GM21526 (cell line): ENCODE data around the gene LY6G6D.
"Not testable (repeated sequence)": the region's sequence is repeated elsewhere in the genome, so short reads cannot be mapped to it uniquely, and the experiment has no call there.

ENCODE experiments used
- ATAC-seq: cut with Tn5 transposase; IDR thresholded peaks from one replicate; pipeline ENCODE4 v1.9.1; 2021; ENCODE audit warnings: moderate library complexity; ENCODE audit not compliant: unreplicated experiment, low FRiP score

LY6G6D gene

GRCh38 chr6:31691564-31692108 lies 23.5 kb upstream of the LY6G6D start:
- ATAC-seq, result no peak

DNA sequence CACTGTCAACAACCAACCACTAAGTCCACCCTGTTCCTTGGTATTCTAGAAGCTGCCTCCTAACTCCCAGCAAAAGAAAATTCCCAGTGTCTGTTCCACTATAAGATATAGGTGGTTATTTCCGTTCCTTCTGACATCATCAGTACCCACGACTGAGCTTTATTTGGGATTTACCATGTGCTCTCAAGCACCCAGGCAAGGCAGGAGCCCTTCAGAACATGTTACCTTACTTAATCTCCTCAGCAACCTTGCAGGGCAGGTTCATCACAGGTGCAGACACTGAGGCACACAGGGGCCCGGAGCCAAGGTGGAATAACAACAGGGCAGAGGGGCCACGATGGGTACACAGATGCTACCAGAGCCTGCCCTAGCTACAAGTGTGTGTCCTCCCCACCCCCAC lies 22.8 kb upstream of the LY6G6D start:
- ATAC-seq, result no peak

GRCh38 chr6:31692886-31693285 lies 22.3 kb upstream of the LY6G6D start:
- no peak for ATAC-seq

GRCh38 chr6:31693535-31693934 lies 21.6 kb upstream of the LY6G6D start:
- no peak for ATAC-seq

- ATAC-seq, result no peak
Observed at GRCh38 chr6:31697555-31697954, 17.6 kb upstream of the LY6G6D start.

- no peak for ATAC-seq
Observed at GRCh38 chr6:31700740-31701401, 14.3 kb upstream of the LY6G6D start.

DNA sequence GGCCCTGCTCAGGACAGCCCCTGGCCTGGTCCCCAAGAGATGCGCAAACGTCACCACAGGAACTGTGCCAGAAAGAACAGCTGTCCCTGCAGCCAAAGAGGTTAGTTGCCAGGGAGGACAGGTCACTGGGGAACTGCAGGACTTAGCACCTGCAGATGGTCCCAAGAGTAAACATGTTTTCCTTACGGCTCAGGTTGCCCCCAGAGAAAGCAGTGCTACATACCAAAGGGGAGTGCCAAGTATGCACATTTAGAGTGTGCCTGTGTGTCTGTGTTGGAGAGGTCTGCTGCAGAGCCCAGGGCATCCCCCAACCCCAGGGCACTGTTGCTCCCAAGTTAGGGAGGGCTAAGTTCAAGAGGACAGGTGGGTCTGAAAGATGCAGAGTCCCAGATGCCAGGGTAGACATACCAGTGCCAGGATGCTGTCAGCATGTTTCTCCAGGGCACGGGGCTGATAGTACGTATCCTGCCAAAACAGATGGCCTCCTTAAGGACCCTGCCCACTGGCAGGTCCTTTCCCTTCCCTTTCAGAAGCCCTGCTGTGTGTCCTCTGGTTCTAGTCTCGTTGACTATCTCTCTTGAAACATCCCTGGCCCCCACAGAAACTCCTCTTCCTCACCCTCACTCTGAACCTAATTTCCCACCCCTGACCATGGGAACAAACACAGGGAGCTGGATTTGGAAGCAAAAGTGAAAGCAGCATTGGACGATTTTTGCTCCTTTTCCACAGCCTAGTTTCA lies 13.3 kb upstream of the LY6G6D start:
- ATAC-seq, result no peak

- ATAC-seq, result no peak
Observed at GRCh38 chr6:31702405-31702818, 12.7 kb upstream of the LY6G6D start.

GRCh38 chr6:31702819-31703716 lies 12.1 kb upstream of the LY6G6D start, which contains the start of gene ABHD16A:
Gene ABHD16A, minus strand, starts transcription at chr6:31703324. Its CDS starts 43 bp downstream, at chr6:31703281.
- ATAC-seq, result peak; percentile 71

- ATAC-seq, result no peak
Observed at GRCh38 chr6:31705931-31706330, 9.2 kb upstream of the LY6G6D start.

DNA sequence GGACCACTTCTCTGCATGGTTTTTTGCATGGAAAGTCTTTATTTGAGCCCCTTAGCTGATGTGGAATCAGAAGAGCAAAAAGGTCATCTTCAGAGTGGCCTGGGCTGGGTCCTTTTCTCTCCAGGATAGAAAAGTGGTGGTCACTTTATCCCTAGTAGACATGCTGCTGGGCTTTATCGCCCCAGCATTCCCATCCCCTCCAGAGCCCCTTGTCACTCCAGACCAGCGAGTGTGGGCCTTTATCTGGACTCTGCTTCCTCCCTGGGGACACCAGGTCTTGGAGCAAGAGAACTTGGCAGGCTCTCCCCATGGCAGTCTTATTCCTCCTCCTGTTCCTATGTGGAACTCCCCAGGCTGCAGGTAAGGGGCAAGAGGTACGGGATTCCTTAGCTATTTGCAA lies 8.5 kb upstream of the LY6G6D start, which contains the start of gene LY6G6F:
LY6G6F (plus strand) TSS at position 268 of the 400 bp plus-strand sequence; CDS start at position 309, 41 bp downstream.
- ATAC-seq, result no peak

DNA sequence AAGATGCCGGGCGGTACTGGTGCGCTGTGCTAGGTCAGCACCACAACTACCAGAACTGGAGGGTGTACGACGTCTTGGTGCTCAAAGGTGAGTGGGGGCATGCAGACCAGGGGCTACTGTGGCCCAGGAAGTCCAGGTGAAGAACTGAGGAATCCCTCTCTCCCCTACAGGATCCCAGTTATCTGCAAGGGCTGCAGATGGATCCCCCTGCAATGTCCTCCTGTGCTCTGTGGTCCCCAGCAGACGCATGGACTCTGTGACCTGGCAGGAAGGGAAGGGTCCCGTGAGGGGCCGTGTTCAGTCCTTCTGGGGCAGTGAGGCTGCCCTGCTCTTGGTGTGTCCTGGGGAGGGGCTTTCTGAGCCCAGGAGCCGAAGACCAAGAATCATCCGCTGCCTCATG lies 7.4 kb upstream of the LY6G6D start:
- ATAC-seq, result no peak

GRCh38 chr6:31708224-31708623 lies 6.9 kb upstream of the LY6G6D start:
- ATAC-seq, result no peak

DNA sequence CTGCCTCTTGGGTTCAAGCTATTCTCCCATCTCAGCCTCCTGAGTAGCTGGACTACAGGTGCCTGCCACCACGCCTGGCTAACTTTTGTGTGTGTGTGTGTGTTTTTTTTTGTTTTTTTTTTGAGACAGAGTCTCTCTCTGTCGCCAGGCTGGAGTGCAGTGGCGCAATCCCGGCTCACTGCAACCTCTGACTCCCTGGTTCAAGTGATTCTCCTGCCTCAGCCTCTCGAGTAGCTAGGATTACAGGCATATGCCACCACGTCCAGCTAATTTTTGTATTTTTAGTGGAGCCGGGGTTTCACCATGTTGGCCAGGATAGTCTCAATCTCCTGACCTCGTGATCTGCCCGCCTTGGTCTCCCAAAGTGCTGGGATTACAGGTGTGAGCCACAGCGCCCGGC lies 6.0 kb upstream of the LY6G6D start:
- not testable (repeated sequence) for ATAC-seq

- no peak for ATAC-seq
Observed at GRCh38 chr6:31710523-31711219, 4.5 kb upstream of the LY6G6D start.

- no peak for ATAC-seq
Observed at GRCh38 chr6:31711233-31711632, 3.9 kb upstream of the LY6G6D start.

DNA sequence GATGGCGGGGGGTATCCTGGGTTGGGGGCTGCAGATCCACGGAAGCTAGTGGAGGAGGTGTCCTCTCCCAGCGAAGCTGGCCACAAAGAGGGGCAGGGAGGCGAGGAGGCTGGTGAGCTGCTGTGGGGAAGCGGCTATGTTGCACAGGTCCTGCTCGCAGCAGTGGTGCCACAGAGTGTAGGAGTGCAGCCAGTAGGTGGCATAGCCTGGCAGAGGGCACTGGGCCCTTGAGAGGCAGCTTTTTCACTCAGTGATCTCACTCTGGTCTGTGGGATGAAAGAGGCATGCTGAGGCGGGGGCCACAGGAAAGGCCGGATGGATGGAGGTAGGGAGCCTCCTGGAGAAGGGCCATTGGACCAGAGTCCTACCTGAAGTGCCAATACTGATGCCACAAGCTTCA lies 2.9 kb upstream of the LY6G6D start:
- no peak for ATAC-seq

GRCh38 chr6:31713465-31713864 lies 1.7 kb upstream of the LY6G6D start:
- no peak for ATAC-seq

DNA sequence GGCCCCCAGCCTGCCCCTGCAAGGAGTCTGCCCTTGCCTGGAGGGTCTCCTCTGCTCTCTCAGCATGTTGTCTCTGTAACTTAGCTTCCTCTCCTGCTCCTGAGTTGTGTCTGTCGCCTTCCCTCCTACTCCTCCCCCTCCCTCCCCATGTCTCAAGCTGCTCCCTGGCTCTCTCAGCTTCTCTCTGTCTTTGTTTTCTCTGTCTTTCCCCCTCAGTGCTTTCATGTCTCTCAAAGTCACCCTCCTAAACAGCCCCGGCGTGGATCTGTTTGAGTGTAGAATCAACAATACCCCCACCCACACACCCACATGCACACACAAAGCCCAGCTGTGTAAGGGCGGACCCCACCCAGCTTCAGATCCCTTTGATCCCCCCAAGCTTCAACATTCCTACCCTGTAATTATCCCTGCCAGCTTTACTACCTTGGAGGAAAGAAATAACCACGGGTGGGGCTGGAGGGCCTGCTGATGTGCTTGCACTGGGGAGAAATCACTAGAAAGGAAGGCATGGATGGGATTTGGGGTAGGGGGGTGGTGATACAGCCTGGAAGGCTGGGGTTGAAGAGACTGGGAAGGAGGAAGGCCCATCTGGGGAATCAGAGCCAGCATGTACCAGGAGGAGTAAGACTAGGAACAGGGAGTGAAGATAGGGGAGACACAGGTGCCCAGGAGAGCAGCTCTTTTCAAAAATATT lies 1.0 kb upstream of the LY6G6D start:
- no peak for ATAC-seq
